Retina (tissue), 1 donor: ENCODE data around the gene GLB1L3.

Source experiments
- DNase-seq: peaks from one replicate; pipeline ENCODE4 v3.0.0-alpha.2; 2016

The GLB1L3 gene

GRCh38 chr11:134346101-134346975 is 70.2 kb downstream of the GLB1L3 start:
- no peak for DNase-seq

- DNase-seq: no peak
Measured at GRCh38 chr11:134346976-134347350, 70.8 kb downstream of the GLB1L3 start.

GRCh38 chr11:134347441-134347840 is 71.3 kb downstream of the GLB1L3 start:
- no peak for DNase-seq

- DNase-seq: no peak
Measured at GRCh38 chr11:134349109-134349801, 73.1 kb downstream of the GLB1L3 start.

GRCh38 chr11:134349802-134350355 is 73.7 kb downstream of the GLB1L3 start:
- no peak for DNase-seq

GRCh38 chr11:134350381-134350780 is 74.2 kb downstream of the GLB1L3 start:
- no peak for DNase-seq

GRCh38 chr11:134352111-134352510 is 75.9 kb downstream of the GLB1L3 start:
- DNase-seq: no peak

GRCh38 chr11:134355136-134355535 is 79.0 kb downstream of the GLB1L3 start:
- no peak for DNase-seq

GRCh38 chr11:134355656-134356055 is 79.5 kb downstream of the GLB1L3 start:
- DNase-seq: no peak

- no peak for DNase-seq
Measured at GRCh38 chr11:134356656-134357544, 80.7 kb downstream of the GLB1L3 start.

- no peak for DNase-seq
Measured at GRCh38 chr11:134357545-134357839, 81.3 kb downstream of the GLB1L3 start.

GRCh38 chr11:134358165-134358855 is 82.1 kb downstream of the GLB1L3 start:
- no peak for DNase-seq

GRCh38 chr11:134358856-134359490 is 82.8 kb downstream of the GLB1L3 start:
- DNase-seq: no peak

- DNase-seq: no peak
Measured at GRCh38 chr11:134359646-134360045, 83.5 kb downstream of the GLB1L3 start.

GRCh38 chr11:134360050-134360835 is 84.1 kb downstream of the GLB1L3 start:
- DNase-seq: peak; percentile 94

- DNase-seq: no peak
Measured at GRCh38 chr11:134361661-134362060, 85.5 kb downstream of the GLB1L3 start.

- no peak for DNase-seq
Measured at GRCh38 chr11:134362192-134362901, 86.2 kb downstream of the GLB1L3 start.

GRCh38 chr11:134363161-134363560 is 87.0 kb downstream of the GLB1L3 start:
- DNase-seq: no peak

- DNase-seq: no peak
Measured at GRCh38 chr11:134363592-134363991, 87.4 kb downstream of the GLB1L3 start.

- no peak for DNase-seq
Measured at GRCh38 chr11:134364261-134364660, 88.1 kb downstream of the GLB1L3 start.
